Skeletal muscle tissue (tissue), 4 donors: ENCODE data around the gene FGFRL1. TPM values are rescaled to one million over a fixed set of nuclear protein-coding genes. Genes with fewer than 3 reads are reported as not detected.

ENCODE experiments used
- H3K27ac ChIP-seq: one replicate; pipeline ENCODE4 v1.7.0; 2013; ENCODE audit warnings: mild to moderate bottlenecking, low read depth, low read length, inconsistent platforms
- H3K27me3 ChIP-seq, 3 donors: one replicate each; pipeline ENCODE4 v1.7.0; 2013; ENCODE audit warnings: low read length in 3 of 3; ENCODE audit not compliant: control insufficient read depth in 3 of 3, insufficient read depth in 3 of 3
- H3K36me3 ChIP-seq, 3 donors: one replicate each; pipeline ENCODE4 v1.7.0; 2013; ENCODE audit warnings: low read length in 3 of 3; ENCODE audit not compliant: control insufficient read depth in 3 of 3, insufficient read depth in 3 of 3
- H3K4me1 ChIP-seq, 3 donors: one replicate each; pipeline ENCODE4 v1.7.0; 2013; ENCODE audit warnings: low read length in 3 of 3, mild to moderate bottlenecking in 3 of 3; ENCODE audit not compliant: control insufficient read depth in 3 of 3, insufficient read depth in 3 of 3
- H3K4me3 ChIP-seq, 3 donors: one replicate each; pipeline ENCODE4 v1.7.0; 2013; ENCODE audit warnings: low read length in 3 of 3
- H3K9ac ChIP-seq, 3 donors: one replicate each; pipeline ENCODE4 v1.7.0; 2013; ENCODE audit warnings: low read length in 3 of 3, mild to moderate bottlenecking in 3 of 3, moderate library complexity in 2 of 3, low read depth in 1 of 3
- H3K9me3 ChIP-seq, 3 donors: one replicate each; pipeline ENCODE4 v1.7.0; 2013; ENCODE audit warnings: low read length in 3 of 3; ENCODE audit not compliant: control insufficient read depth in 3 of 3
- total RNA-seq: library from RNA; depleted of rRNA; stranded (reverse); fragments of >200 nt; gene quantifications from one replicate; pipeline ENCODE4 v1.2.3, GENCODE V29; 2014
- donor health status: Osteomylitis.

Gene FGFRL1
- total RNA-seq, 1 donor from 2014 or later = 54.3 TPM

- no peak overlapping the region for H3K9ac ChIP-seq
- H3K27ac ChIP-seq = no peak overlapping the region
- H3K27me3 ChIP-seq = peaks cover 16 to 44% (median 22%) of the 10 kb centered on the region in 3 donors
- H3K4me1 ChIP-seq = no peaks in the 10 kb centered on the region
- no peaks in the 10 kb centered on the region for H3K9me3 ChIP-seq
- H3K36me3 ChIP-seq = no peaks in the 10 kb centered on the region
- no peak overlapping the region for H3K4me3 ChIP-seq
Measured at GRCh38 chr4:1072830-1073446, 61.5 kb downstream of the FGFRL1 start.

GRCh38 chr4:1074077-1074476 is 62.7 kb downstream of the FGFRL1 start:
- Histone ChIP-seq H3K4me1 (no peaks in the 10 kb centered on the region), H3K36me3 (no peaks in the 10 kb centered on the region), H3K9me3 (no peaks in the 10 kb centered on the region), H3K4me3 (no peak overlapping the region), H3K9ac (no peak overlapping the region), H3K27me3 (peaks cover 16 to 51% (median 23%) of the 10 kb centered on the region in 3 donors), H3K27ac (no peak overlapping the region)

- Histone ChIP-seq H3K27ac (no peak overlapping the region), H3K9me3 (no peaks in the 10 kb centered on the region), H3K4me1 (no peaks in the 10 kb centered on the region), H3K9ac (no peak overlapping the region), H3K27me3 (peaks cover 20 to 58% (median 26%) of the 10 kb centered on the region in 3 donors), H3K4me3 (no peak overlapping the region), H3K36me3 (no peaks in the 10 kb centered on the region)
Measured at GRCh38 chr4:1075225-1075624, 63.8 kb downstream of the FGFRL1 start.

- peaks cover 28 to 63% (median 34%) of the 10 kb centered on the region in 3 donors for H3K27me3 ChIP-seq
- H3K36me3 ChIP-seq = no peaks in the 10 kb centered on the region
- H3K4me3 ChIP-seq = no peak overlapping the region
- H3K9ac ChIP-seq = no peak overlapping the region
- no peaks in the 10 kb centered on the region for H3K9me3 ChIP-seq
- H3K4me1 ChIP-seq = no peaks in the 10 kb centered on the region
- no peak overlapping the region for H3K27ac ChIP-seq
Measured at GRCh38 chr4:1075809-1076699, 64.6 kb downstream of the FGFRL1 start.

Other genes starting within 250 kb of the FGFRL1 start
- not detected for gene CPLX1, start 185.5 kb upstream of the FGFRL1 start, total RNA-seq
- gene GAK, start 79.3 kb upstream of the FGFRL1 start, total RNA-seq = 19.8 TPM
- gene TMEM175, start 79.2 kb upstream of the FGFRL1 start, total RNA-seq = 18.3 TPM
- gene DGKQ, start 38.1 kb upstream of the FGFRL1 start, total RNA-seq = 2.1 TPM
- gene IDUA, start 24.6 kb upstream of the FGFRL1 start, total RNA-seq = 1.0 TPM
- gene SLC26A1, start 18.2 kb upstream of the FGFRL1 start, total RNA-seq = not detected
- 3.7 TPM for gene RNF212, start 101.9 kb downstream of the FGFRL1 start, total RNA-seq
- 29.2 TPM for gene SPON2, start 161.0 kb downstream of the FGFRL1 start, total RNA-seq
- gene CTBP1, start 237.5 kb downstream of the FGFRL1 start, total RNA-seq = 109 TPM